Nephron (organoid): Measurements from ENCODE around the gene MYO3B.

ENCODE experiments used
- H3K27ac Mint-ChIP-seq, 3 experiments: 2 replicates each; pipeline ENCODE4 v1.8.0; 2020; ENCODE audit warnings: mixed read lengths in 3 of 3, mild to moderate bottlenecking in 2 of 3, moderate library complexity in 1 of 3
- H3K27me3 Mint-ChIP-seq: 2 replicates; pipeline ENCODE4 v1.8.0; 2021; ENCODE audit warnings: low read depth, mild to moderate bottlenecking, moderate library complexity, mixed read lengths
- H3K36me3 Mint-ChIP-seq: 2 replicates; pipeline ENCODE4 v1.8.0; 2020; ENCODE audit warnings: low read depth, mixed read lengths
- H3K4me1 Mint-ChIP-seq: 2 replicates; pipeline ENCODE4 v1.8.0; 2020; ENCODE audit warnings: mixed read lengths
- H3K4me3 Mint-ChIP-seq, 3 experiments: 2 replicates each; pipeline ENCODE4 v1.8.0; 2020; ENCODE audit warnings: mild to moderate bottlenecking in 3 of 3, mixed read lengths in 3 of 3, moderate library complexity in 2 of 3
- H3K9me3 Mint-ChIP-seq: 2 replicates; pipeline ENCODE4 v1.8.0; 2020; ENCODE audit warnings: mixed read lengths
- CTCF ChIP-seq, 3 experiments: fragments of 200-600 bp; sonication (generic); IDR thresholded peaks; one replicate each; pipeline ENCODE4 v1.5.0; 2021; ENCODE audit warnings: antibody characterized with exemption in 3 of 3; ENCODE audit not compliant: unreplicated experiment in 3 of 3

MYO3B gene

GRCh38 chr2:170264522-170264860 lies 86.5 kb downstream of the MYO3B start:
- H3K9me3 Mint-ChIP-seq, result peaks cover 12% of the 10 kb centered on the region
- no peak overlapping the region for H3K27ac Mint-ChIP-seq
- H3K4me3 Mint-ChIP-seq, result no peak overlapping the region
- no peaks in the 10 kb centered on the region for H3K36me3 Mint-ChIP-seq
- no peaks in the 10 kb centered on the region for H3K27me3 Mint-ChIP-seq
- no peaks in the 10 kb centered on the region for H3K4me1 Mint-ChIP-seq
- no peak for TF ChIP-seq CTCF (IDR thresholded peaks at IDR 0.05; ENCODE audit: unreplicated experiment in 3 of 3)

- H3K9me3 Mint-ChIP-seq, result peaks cover 8% of the 10 kb centered on the region
- no peaks in the 10 kb centered on the region for H3K36me3 Mint-ChIP-seq
- H3K4me3 Mint-ChIP-seq, result no peak overlapping the region
- H3K4me1 Mint-ChIP-seq, result no peaks in the 10 kb centered on the region
- no peak overlapping the region for H3K27ac Mint-ChIP-seq
- H3K27me3 Mint-ChIP-seq, result no peaks in the 10 kb centered on the region
- TF ChIP-seq CTCF (IDR thresholded peaks at IDR 0.05; ENCODE audit: unreplicated experiment in 3 of 3), result no peak
These were observed 86.9 kb downstream of the MYO3B start for GRCh38 chr2:170264865-170265264.

DNA sequence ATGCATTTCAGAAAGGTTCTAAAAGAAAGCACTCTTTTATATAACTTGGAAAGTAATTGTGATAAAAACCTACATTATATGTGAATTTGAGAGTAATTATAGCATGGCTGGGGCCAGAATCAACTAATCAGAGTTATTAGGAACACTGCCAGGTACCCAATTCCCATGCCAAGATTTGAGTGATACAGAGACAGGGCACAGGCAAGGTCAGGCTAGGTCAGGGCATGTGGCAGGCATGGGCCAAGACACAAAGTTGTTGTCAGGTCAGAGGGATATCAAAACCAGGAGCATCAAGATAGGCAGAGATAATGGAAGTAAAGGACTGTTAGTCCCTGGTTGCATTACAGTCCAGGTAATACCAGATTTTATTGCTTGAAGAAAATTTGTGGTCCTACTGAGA lies 87.4 kb downstream of the MYO3B start:
- Mint-ChIP-seq H3K27ac (no peak overlapping the region), H3K9me3 (peaks cover 7% of the 10 kb centered on the region), H3K36me3 (no peaks in the 10 kb centered on the region), H3K27me3 (no peaks in the 10 kb centered on the region), H3K4me1 (peaks cover under 1% of the 10 kb centered on the region), H3K4me3 (no peak overlapping the region)
- TF ChIP-seq CTCF (IDR thresholded peaks at IDR 0.05; ENCODE audit: unreplicated experiment in 3 of 3), result no peak

GRCh38 chr2:170266358-170266757 lies 88.4 kb downstream of the MYO3B start:
- H3K4me3 Mint-ChIP-seq, result no peak overlapping the region
- peaks cover 4% of the 10 kb centered on the region for H3K9me3 Mint-ChIP-seq
- peaks cover 9% of the 10 kb centered on the region for H3K4me1 Mint-ChIP-seq
- no peaks in the 10 kb centered on the region for H3K27me3 Mint-ChIP-seq
- TF ChIP-seq CTCF (IDR thresholded peaks at IDR 0.05; ENCODE audit: unreplicated experiment in 3 of 3), result no peak
- H3K27ac Mint-ChIP-seq, result no peak overlapping the region
- H3K36me3 Mint-ChIP-seq, result no peaks in the 10 kb centered on the region

GRCh38 chr2:170267071-170267470 lies 89.1 kb downstream of the MYO3B start:
- Mint-ChIP-seq H3K9me3 (peaks cover 4% of the 10 kb centered on the region), H3K4me1 (peaks cover 10% of the 10 kb centered on the region), H3K27me3 (no peaks in the 10 kb centered on the region), H3K4me3 (no peak overlapping the region), H3K27ac (no peak overlapping the region), H3K36me3 (no peaks in the 10 kb centered on the region)
- TF ChIP-seq CTCF (IDR thresholded peaks at IDR 0.05; ENCODE audit: unreplicated experiment in 3 of 3), result no peak

DNA sequence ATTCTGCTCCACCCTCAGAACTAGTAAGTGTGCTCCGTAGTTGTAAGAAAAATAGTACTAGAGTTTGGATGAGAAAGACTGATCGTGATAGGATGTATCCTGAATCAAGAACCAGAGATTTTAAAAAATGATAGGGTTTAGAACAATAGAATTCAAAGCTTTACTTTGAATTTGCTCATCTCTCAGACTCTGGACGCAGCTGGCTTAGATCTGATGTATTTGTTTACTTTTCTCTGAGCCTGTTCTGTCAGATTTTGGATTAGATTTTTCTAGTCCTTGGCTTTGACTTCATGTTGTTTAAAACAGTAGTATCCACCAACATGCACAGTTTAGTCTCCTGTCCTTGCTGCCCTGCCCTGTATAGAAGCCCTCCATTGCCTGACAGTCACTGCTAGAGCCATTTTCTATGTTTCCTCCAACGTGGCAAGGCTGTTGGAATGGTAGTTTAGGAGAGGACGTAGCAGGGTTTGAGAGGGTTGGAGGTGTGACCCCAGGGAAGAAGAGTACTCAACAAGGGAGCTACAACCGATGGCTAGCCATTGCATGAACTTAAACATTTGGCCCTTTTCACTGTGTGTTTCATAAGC lies 92.4 kb downstream of the MYO3B start:
- Mint-ChIP-seq H3K4me3 (no peak overlapping the region), H3K9me3 (no peaks in the 10 kb centered on the region), H3K4me1 (peaks cover 10% of the 10 kb centered on the region), H3K27me3 (no peaks in the 10 kb centered on the region), H3K36me3 (no peaks in the 10 kb centered on the region), H3K27ac (no peak overlapping the region)
- no peak for TF ChIP-seq CTCF (IDR thresholded peaks at IDR 0.05; ENCODE audit: unreplicated experiment in 3 of 3)
